GM18858 (cell line): Measurements from ENCODE around the gene CFI.
"Not testable (repeated sequence)": the region's sequence is repeated elsewhere in the genome, so short reads cannot be mapped to it uniquely, and the experiment has no call there.

ENCODE experiments used
- ATAC-seq: cut with Tn5 transposase; IDR thresholded peaks from one replicate; pipeline ENCODE4 v1.9.1; 2021; ENCODE audit not compliant: unreplicated experiment

The CFI gene

GRCh38 chr4:109801099-109801789, 555 bp downstream of the CFI start:
- ATAC-seq, result no peak

GRCh38 chr4:109798866-109799265, 2.9 kb downstream of the CFI start:
- no peak for ATAC-seq

- ATAC-seq, result no peak
Observed at GRCh38 chr4:109795059-109795458, 6.7 kb downstream of the CFI start.

- no peak for ATAC-seq
Observed at GRCh38 chr4:109787807-109788206, 14.0 kb downstream of the CFI start.

GRCh38 chr4:109786846-109787245, 15.0 kb downstream of the CFI start:
- ATAC-seq, result no peak

- not testable (repeated sequence) for ATAC-seq
Observed at GRCh38 chr4:109782092-109782491, 19.7 kb downstream of the CFI start.

GRCh38 chr4:109764789-109765402, 36.9 kb downstream of the CFI start:
- ATAC-seq, result no peak

- ATAC-seq, result no peak
Observed at GRCh38 chr4:109764376-109764775, 37.4 kb downstream of the CFI start.

- ATAC-seq, result no peak
Observed at GRCh38 chr4:109760682-109761081, 41.1 kb downstream of the CFI start.

- no peak for ATAC-seq
Observed at GRCh38 chr4:109755656-109756055, 46.1 kb downstream of the CFI start.

GRCh38 chr4:109754093-109754857, 47.5 kb downstream of the CFI start:
- ATAC-seq, result no peak

GRCh38 chr4:109752525-109752924, 49.3 kb downstream of the CFI start:
- no peak for ATAC-seq

GRCh38 chr4:109751852-109752251, 49.9 kb downstream of the CFI start:
- no peak for ATAC-seq

GRCh38 chr4:109750652-109751244, 51.1 kb downstream of the CFI start:
- no peak for ATAC-seq

GRCh38 chr4:109749388-109750082, 52.3 kb downstream of the CFI start:
- ATAC-seq, result no peak

- no peak for ATAC-seq
Observed at GRCh38 chr4:109748114-109748513, 53.7 kb downstream of the CFI start.

GRCh38 chr4:109746728-109747127, 55.1 kb downstream of the CFI start:
- no peak for ATAC-seq

- ATAC-seq, result no peak
Observed at GRCh38 chr4:109745830-109746229, 56.0 kb downstream of the CFI start.

- no peak for ATAC-seq
Observed at GRCh38 chr4:109739547-109739946, 62.3 kb downstream of the CFI start.

GRCh38 chr4:109738104-109738872, 63.5 kb downstream of the CFI start:
- ATAC-seq, result no peak
